Measurements from ENCODE around the gene HOXD9.

The HOXD9 gene

DNA sequence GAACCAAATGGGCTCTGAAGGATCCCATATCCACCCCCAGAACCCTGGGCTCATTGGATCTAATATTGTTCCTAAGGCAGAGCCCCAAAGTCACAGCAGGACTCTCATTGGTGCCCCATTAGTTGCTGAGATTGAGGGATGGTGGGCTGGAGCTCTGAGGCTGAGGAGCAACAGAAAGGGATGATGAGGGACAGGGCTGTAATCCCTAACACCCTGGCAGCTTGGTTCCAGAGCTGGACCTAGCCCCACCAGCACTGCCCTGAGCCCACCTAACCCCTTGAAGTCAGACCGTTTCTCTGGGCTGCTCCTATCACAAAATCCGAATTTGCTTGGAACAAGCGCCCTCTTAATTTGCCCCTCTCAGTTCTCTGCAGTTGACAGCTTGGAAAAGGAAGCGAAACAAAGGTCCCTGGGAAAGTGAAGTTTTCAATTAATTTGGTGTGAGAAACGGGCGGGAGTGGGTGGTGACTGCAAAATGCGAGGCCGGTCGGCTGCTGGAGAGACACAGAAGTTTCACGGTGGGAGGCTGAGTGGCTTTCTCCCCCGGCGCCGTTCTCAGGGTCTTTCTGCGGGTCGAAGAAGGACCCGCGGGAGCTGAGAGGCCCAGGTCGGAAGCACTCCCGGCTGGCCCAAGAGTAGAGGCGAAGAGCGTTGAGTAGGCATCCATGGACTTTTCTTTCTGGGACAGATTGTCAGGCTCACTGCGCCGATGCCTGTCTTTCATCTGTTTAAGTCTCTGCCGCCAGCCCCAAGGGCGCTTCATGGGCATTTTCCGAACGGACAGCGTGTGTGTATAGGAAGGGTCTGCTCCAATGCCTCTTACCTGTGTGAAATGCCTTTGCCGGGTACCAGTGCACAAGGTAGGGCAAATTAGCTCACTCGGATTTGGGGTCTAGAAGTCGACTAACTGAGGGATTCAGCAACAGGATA, 30.9 kb upstream of the HOXD9 start:
- Histone ChIP-seq H3K9ac (no peak overlapping the region), H3K4me2 (no peak overlapping the region), H3K4me1 (0 out of 2 replicates have a peak, but pooled peaks cover under 1% of the 10 kb centered on the region), H3K9me3 (peaks cover 23% of the 10 kb centered on the region), H3K27me3 (peaks cover 100% of the 10 kb centered on the region), H3K36me3 (no peaks in the 10 kb centered on the region), H3K27ac (no peak overlapping the region), H3K4me3 (no peak overlapping the region), H4K20me1 (peaks cover 97% of the 10 kb centered on the region)
- no peak for TF ChIP-seq Cebpa-rat (IDR thresholded peaks at IDR 0.05)

GRCh38 chr2:176092270-176093144, 30.0 kb upstream of the HOXD9 start, which contains the start of gene HOXD13:
TSS of gene HOXD13 (plus strand) at chr2:176092721. CDS start at chr2:176092891, 170 bp downstream.
- Histone ChIP-seq H3K9ac (no peak within 1 kb of the TSS), H3K4me3 (peak within 1 kb of the TSS; percentile 12; the same call in 1 of the 2 replicates), H3K27ac (no peak within 1 kb of the TSS), H3K36me3 (no peaks in the 10 kb centered on the region), H3K4me2 (no peak within 1 kb of the TSS; the same call in 1 of the 2 replicates), H4K20me1 (peaks cover 97% of the 10 kb centered on the region), H3K27me3 (peaks cover 100% of the 10 kb centered on the region), H3K4me1 (peaks cover 9% of the 10 kb centered on the region), H3K9me3 (peaks cover 23% of the 10 kb centered on the region)
- TF ChIP-seq Cebpa-rat (IDR thresholded peaks at IDR 0.05): no peak

DNA sequence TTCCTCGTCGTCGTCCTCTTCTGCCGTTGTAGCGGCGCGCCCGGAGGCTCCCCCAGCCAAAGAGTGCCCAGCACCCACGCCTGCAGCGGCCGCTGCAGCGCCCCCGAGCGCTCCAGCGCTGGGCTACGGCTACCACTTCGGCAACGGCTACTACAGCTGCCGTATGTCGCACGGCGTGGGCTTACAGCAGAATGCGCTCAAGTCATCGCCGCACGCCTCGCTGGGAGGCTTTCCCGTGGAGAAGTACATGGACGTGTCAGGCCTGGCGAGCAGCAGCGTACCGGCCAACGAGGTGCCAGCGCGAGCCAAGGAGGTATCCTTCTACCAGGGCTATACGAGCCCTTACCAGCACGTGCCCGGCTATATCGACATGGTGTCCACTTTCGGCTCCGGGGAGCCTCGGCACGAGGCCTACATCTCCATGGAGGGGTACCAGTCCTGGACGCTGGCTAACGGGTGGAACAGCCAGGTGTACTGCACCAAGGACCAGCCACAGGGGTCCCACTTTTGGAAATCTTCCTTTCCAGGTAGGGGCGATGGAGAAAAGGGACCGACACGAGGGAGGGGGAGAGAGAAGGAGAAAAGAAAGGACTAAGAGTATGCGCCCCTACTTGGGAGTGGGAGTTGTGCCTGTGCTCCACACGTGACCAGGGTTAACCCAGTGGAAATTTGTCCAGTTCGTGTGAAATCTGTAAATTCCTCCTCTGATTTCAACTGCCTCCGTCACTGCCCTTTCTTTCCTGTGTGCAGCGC, 29.2 kb upstream of the HOXD9 start:
- Histone ChIP-seq H3K9ac (no peak overlapping the region), H3K27ac (no peak overlapping the region), H3K4me2 (no peak overlapping the region; the same call in 1 of the 2 replicates), H3K4me1 (peaks cover 9% of the 10 kb centered on the region), H4K20me1 (peaks cover 96% of the 10 kb centered on the region), H3K4me3 (peak overlapping the region; percentile 12; the same call in 1 of the 2 replicates), H3K9me3 (peaks cover 22% of the 10 kb centered on the region), H3K27me3 (peaks cover 100% of the 10 kb centered on the region), H3K36me3 (no peaks in the 10 kb centered on the region)
- no peak for TF ChIP-seq Cebpa-rat (IDR thresholded peaks at IDR 0.05)

DNA sequence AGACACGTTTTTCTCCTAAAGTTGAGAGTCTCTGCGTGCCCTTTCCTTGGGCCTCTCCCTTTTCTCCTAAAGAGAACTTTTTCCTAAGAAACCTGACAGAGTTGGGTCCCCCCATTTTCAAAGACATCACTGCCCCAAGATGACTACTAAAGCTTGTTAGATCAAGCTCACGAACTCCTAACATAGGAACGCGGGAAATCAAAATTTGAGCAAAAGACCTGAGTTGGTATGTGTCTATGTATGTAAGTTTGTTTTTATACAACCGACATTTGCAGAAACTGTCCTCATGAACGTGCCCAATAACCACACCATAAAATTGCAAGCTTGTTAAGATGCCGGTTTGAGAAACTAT, 28.6 kb upstream of the HOXD9 start:
- H3K4me2 ChIP-seq: no peak overlapping the region
- no peak for TF ChIP-seq Cebpa-rat (IDR thresholded peaks at IDR 0.05)
- H4K20me1 ChIP-seq: peaks cover 96% of the 10 kb centered on the region
- H3K27me3 ChIP-seq: peaks cover 100% of the 10 kb centered on the region
- H3K4me1 ChIP-seq: peaks cover 9% of the 10 kb centered on the region
- H3K9ac ChIP-seq: no peak overlapping the region
- no peaks in the 10 kb centered on the region for H3K36me3 ChIP-seq
- no peak overlapping the region for H3K27ac ChIP-seq
- peaks cover 21% of the 10 kb centered on the region for H3K9me3 ChIP-seq
- H3K4me3 ChIP-seq: no peak overlapping the region

- H3K27me3 ChIP-seq: peaks cover 100% of the 10 kb centered on the region
- H3K27ac ChIP-seq: no peak overlapping the region
- no peak overlapping the region for H3K4me3 ChIP-seq
- peaks cover 26% of the 10 kb centered on the region for H3K9me3 ChIP-seq
- H4K20me1 ChIP-seq: peaks cover 96% of the 10 kb centered on the region
- no peak for TF ChIP-seq Cebpa-rat (IDR thresholded peaks at IDR 0.05)
- no peak overlapping the region for H3K9ac ChIP-seq
- H3K4me2 ChIP-seq: no peak overlapping the region
- H3K4me1 ChIP-seq: peaks cover 9% of the 10 kb centered on the region
- no peaks in the 10 kb centered on the region for H3K36me3 ChIP-seq
Measured at GRCh38 chr2:176094349-176094748, 28.2 kb upstream of the HOXD9 start.

DNA sequence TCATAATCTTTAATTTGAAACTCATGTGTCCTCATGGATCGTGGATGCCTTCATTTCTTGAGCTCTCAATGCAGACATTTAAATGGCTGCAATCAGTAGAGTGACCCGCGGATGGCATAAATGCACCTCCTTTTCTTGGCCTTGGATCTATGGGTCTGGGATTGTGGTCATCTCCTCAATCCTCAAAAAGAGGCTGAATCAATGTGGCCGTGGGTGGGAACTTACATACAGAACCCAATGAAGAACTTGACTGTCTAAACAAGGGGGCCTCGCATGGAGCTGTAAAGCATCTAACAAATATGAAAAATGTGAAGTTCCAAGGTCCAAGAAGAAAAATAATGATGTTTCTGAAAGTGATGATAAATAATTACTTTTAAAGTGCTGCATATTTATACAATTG, 27.1 kb upstream of the HOXD9 start:
- TF ChIP-seq Cebpa-rat (IDR thresholded peaks at IDR 0.05): no peak
- H3K27ac ChIP-seq: no peak overlapping the region
- H3K36me3 ChIP-seq: no peaks in the 10 kb centered on the region
- no peak overlapping the region for H3K4me2 ChIP-seq
- no peak overlapping the region for H3K9ac ChIP-seq
- peaks cover 36% of the 10 kb centered on the region for H3K9me3 ChIP-seq
- peaks cover 100% of the 10 kb centered on the region for H3K27me3 ChIP-seq
- peaks cover 96% of the 10 kb centered on the region for H4K20me1 ChIP-seq
- H3K4me3 ChIP-seq: no peak overlapping the region
- peaks cover 9% of the 10 kb centered on the region for H3K4me1 ChIP-seq

- H4K20me1 ChIP-seq: peaks cover 96% of the 10 kb centered on the region
Measured at GRCh38 chr2:176096243-176096985, 26.1 kb upstream of the HOXD9 start.

DNA sequence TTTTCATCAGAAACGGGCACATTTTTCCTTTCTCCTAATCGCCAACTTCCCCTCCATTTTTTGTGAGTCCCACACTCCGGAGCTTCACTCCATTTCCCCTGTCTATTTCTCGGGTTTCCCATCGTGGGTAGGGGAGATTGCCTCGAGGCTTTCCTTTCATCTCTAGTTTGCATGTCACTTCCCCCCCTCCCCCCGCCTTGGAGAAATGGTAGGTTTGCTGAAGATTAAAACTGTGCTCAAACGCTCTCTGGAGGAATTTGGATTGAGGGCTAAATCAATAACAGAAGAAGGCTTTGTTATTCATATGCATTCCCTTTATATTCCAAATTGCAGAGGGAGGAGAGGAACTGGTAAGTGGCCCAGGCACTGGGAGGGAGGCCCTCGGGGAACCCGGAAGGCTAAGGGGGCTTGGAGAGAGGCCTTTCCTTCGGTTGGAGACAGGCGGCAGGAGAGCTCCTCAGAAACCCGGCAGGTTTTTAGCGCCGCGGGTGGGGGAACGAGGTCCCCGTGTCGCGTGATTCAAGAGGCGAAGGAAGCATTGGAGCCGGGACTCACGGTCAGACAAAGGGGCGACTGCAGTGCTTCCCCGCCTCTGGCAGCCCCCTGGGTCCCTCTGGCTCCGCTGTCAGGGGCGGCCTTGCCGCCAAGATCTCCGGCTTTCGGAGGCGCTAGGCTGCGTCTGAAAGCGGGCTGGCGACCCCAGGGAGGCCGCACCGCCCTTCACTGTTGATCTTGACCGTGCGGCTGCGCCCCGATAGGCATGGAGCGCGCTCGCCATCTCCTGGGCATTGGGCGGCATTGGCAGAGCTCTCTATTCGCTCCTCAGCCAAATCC, 25.3 kb upstream of the HOXD9 start:
- H3K27ac ChIP-seq: no peak overlapping the region
- H3K27me3 ChIP-seq: peaks cover 100% of the 10 kb centered on the region
- H4K20me1 ChIP-seq: peaks cover 97% of the 10 kb centered on the region
- TF ChIP-seq Cebpa-rat (IDR thresholded peaks at IDR 0.05): no peak
- peaks cover 9% of the 10 kb centered on the region for H3K4me1 ChIP-seq
- H3K36me3 ChIP-seq: no peaks in the 10 kb centered on the region
- peak overlapping the region; percentile 78 for H3K4me2 ChIP-seq
- peak overlapping the region; percentile 59 for H3K4me3 ChIP-seq
- no peak overlapping the region for H3K9ac ChIP-seq
- peaks cover 48% of the 10 kb centered on the region for H3K9me3 ChIP-seq

More at GRCh38 chr2:176096243-176096985, 26.1 kb upstream of the HOXD9 start:
- no peak overlapping the region for H3K27ac ChIP-seq
- H3K4me2 ChIP-seq: peak overlapping the region; percentile 78
- H3K4me3 ChIP-seq: peak overlapping the region; percentile 59
- no peak overlapping the region for H3K9ac ChIP-seq
- peaks cover 46% of the 10 kb centered on the region for H3K9me3 ChIP-seq
- peaks cover 100% of the 10 kb centered on the region for H3K27me3 ChIP-seq
- no peak for TF ChIP-seq Cebpa-rat (IDR thresholded peaks at IDR 0.05)
- no peaks in the 10 kb centered on the region for H3K36me3 ChIP-seq
- H3K4me1 ChIP-seq: peaks cover 9% of the 10 kb centered on the region

Measured in BLaER1 (cell line).